NCI-H2081 treated with DMSO at 0.1 percent for 48 hours (cell line): ENCODE results near the gene UBL5.
"Not testable (repeated sequence)": the region's sequence is repeated elsewhere in the genome, so short reads cannot be mapped to it uniquely, and the experiment has no call there.

Experiments used
- DNase-seq: peaks from one replicate; lab custom pipeline; 2025; lab: John Stamatoyannopoulos, UW

The UBL5 gene

GRCh38 chr19:9827289-9828238 is at the start of gene UBL5:
TSS of gene UBL5 (plus strand) at chr19:9827918. CDS start at chr19:9828338, 420 bp downstream.
- DNase-seq: peak; percentile 49

GRCh38 chr19:9782338-9782737 is 45.4 kb upstream of the UBL5 start:
- DNase-seq: no peak

GRCh38 chr19:9784163-9784496 is 43.6 kb upstream of the UBL5 start:
- not testable (repeated sequence) for DNase-seq

- DNase-seq: peak; percentile 55
Measured at GRCh38 chr19:9785367-9786331, 42.1 kb upstream of the UBL5 start.

GRCh38 chr19:9786342-9786741 is 41.4 kb upstream of the UBL5 start:
- no peak for DNase-seq

GRCh38 chr19:9786819-9787218 is 40.9 kb upstream of the UBL5 start:
- DNase-seq: no peak

GRCh38 chr19:9788604-9789003 is 39.1 kb upstream of the UBL5 start:
- not testable (repeated sequence) for DNase-seq

GRCh38 chr19:9789066-9789465 is 38.7 kb upstream of the UBL5 start:
- no peak for DNase-seq

- DNase-seq: not testable (repeated sequence)
Measured at GRCh38 chr19:9789579-9789978, 38.1 kb upstream of the UBL5 start.

GRCh38 chr19:9791073-9791367 is 36.7 kb upstream of the UBL5 start:
- not testable (repeated sequence) for DNase-seq

GRCh38 chr19:9791552-9792205 is 36.0 kb upstream of the UBL5 start:
- no peak for DNase-seq

GRCh38 chr19:9792206-9793070 is 35.3 kb upstream of the UBL5 start:
- DNase-seq: peak; percentile 41

- DNase-seq: no peak
Measured at GRCh38 chr19:9793071-9793591, 34.6 kb upstream of the UBL5 start.

GRCh38 chr19:9796113-9796773 is 31.5 kb upstream of the UBL5 start:
- peak; percentile 67 for DNase-seq

GRCh38 chr19:9797871-9798270 is 29.8 kb upstream of the UBL5 start:
- DNase-seq: no peak

GRCh38 chr19:9799162-9799561 is 28.6 kb upstream of the UBL5 start:
- DNase-seq: no peak

- DNase-seq: no peak
Measured at GRCh38 chr19:9801976-9802375, 25.7 kb upstream of the UBL5 start.

GRCh38 chr19:9806803-9807202 is 20.9 kb upstream of the UBL5 start:
- DNase-seq: no peak

GRCh38 chr19:9808855-9809824 is 18.6 kb upstream of the UBL5 start:
- no peak for DNase-seq
